Measurements from ENCODE around the gene RAB44. TPM values are rescaled to one million over a fixed set of nuclear protein-coding genes. Genes with fewer than 3 reads are reported as not detected.

Gene RAB44
- total RNA-seq, 4 donors from 2014 or later = 0.30 to 1.0 (median 0.63) TPM

- 75 to 82% methylated on average over 20 of the region's 20 CpGs for WGBS, 2 donors
- no peak for DNase-seq (ENCODE audit: low spot score in 2 of 2)
- H3K36me3 ChIP-seq = peaks cover 2 to 62% (median 24%) of the 10 kb centered on the region in 3 donors
Observed at GRCh38 chr6:36685166-36685924, 12.3 kb upstream of the RAB44 start.

GRCh38 chr6:36685926-36686667, 11.5 kb upstream of the RAB44 start:
- peak in 1 of 2 donors; percentile 43 for DNase-seq (ENCODE audit: low spot score in 2 of 2)
- Histone ChIP-seq H3K36me3 (peaks cover 2 to 62% (median 24%) of the 10 kb centered on the region in 3 donors), H3K27ac (peak overlapping the region in 1 of 4 donors; percentile 4), H3K9me3 (no peaks in the 10 kb centered on the region), H3K4me3 (no peak overlapping the region), H3K4me1 (peaks cover 0 to 26% (median 21%) of the 10 kb centered on the region in 4 donors), H3K27me3 (no peaks in the 10 kb centered on the region)
- 68 to 77% methylated on average over 11 of the region's 11 CpGs for WGBS, 2 donors
- TF ChIP-seq EP300 (IDR thresholded peaks at IDR 0.05) = peak in 1 of 2 donors; percentile 40
- no peak for TF ChIP-seq POLR2A (IDR thresholded peaks at IDR 0.05)

More at GRCh38 chr6:36685166-36685924, 12.3 kb upstream of the RAB44 start:
- no peak overlapping the region for H3K4me3 ChIP-seq
- TF ChIP-seq EP300 (IDR thresholded peaks at IDR 0.05) (no peak), POLR2A (IDR thresholded peaks at IDR 0.05) (no peak), CTCF (IDR thresholded peaks at IDR 0.05) (no peak)
- H3K9me3 ChIP-seq = no peaks in the 10 kb centered on the region
- H3K4me1 ChIP-seq = peaks cover 0 to 32% (median 25%) of the 10 kb centered on the region in 4 donors
- H3K27ac ChIP-seq = no peak overlapping the region
- H3K27me3 ChIP-seq = no peaks in the 10 kb centered on the region

GRCh38 chr6:36686668-36687513, 10.7 kb upstream of the RAB44 start:
- WGBS, 2 donors = 84 to 89% methylated on average over 10 of the region's 10 CpGs
- peaks cover 2 to 62% (median 24%) of the 10 kb centered on the region in 3 donors for H3K36me3 ChIP-seq
- H3K4me1 ChIP-seq = peaks cover 0 to 20% (median 16%) of the 10 kb centered on the region in 4 donors
- H3K27me3 ChIP-seq = no peaks in the 10 kb centered on the region
- H3K4me3 ChIP-seq = no peak overlapping the region
- DNase-seq (ENCODE audit: low spot score in 2 of 2) = no peak
- no peaks in the 10 kb centered on the region for H3K9me3 ChIP-seq
- TF ChIP-seq CTCF (IDR thresholded peaks at IDR 0.05) = no peak
- peak in 1 of 2 donors; percentile 4 for TF ChIP-seq EP300 (IDR thresholded peaks at IDR 0.05)
- no peak overlapping the region for H3K27ac ChIP-seq

GRCh38 chr6:36688063-36688738, 9.4 kb upstream of the RAB44 start:
- Histone ChIP-seq H3K36me3 (peaks cover 2 to 54% (median 24%) of the 10 kb centered on the region in 3 donors), H3K27me3 (no peaks in the 10 kb centered on the region), H3K27ac (no peak overlapping the region), H3K4me3 (no peak overlapping the region), H3K4me1 (peaks cover 0 to 11% (median 7%) of the 10 kb centered on the region in 4 donors), H3K9me3 (no peaks in the 10 kb centered on the region)
- 93 to 94% methylated on average over 6 of the region's 6 CpGs for WGBS, 2 donors
- no peak for TF ChIP-seq CTCF (IDR thresholded peaks at IDR 0.05)
- no peak for TF ChIP-seq POLR2A (IDR thresholded peaks at IDR 0.05)
- TF ChIP-seq EP300 (IDR thresholded peaks at IDR 0.05) = no peak
- DNase-seq (ENCODE audit: low spot score in 2 of 2) = no peak

GRCh38 chr6:36688739-36689075, 8.9 kb upstream of the RAB44 start:
- H3K27me3 ChIP-seq = no peaks in the 10 kb centered on the region
- H3K27ac ChIP-seq = no peak overlapping the region
- 63 to 85% methylated on average over 5 of the region's 5 CpGs for WGBS, 2 donors
- DNase-seq (ENCODE audit: low spot score in 2 of 2) = no peak
- peaks cover 2 to 49% (median 24%) of the 10 kb centered on the region in 3 donors for H3K36me3 ChIP-seq
- no peaks in the 10 kb centered on the region for H3K9me3 ChIP-seq
- peaks cover 0 to 6% (median 3%) of the 10 kb centered on the region in 4 donors for H3K4me1 ChIP-seq
- H3K4me3 ChIP-seq = no peak overlapping the region
- TF ChIP-seq POLR2A (IDR thresholded peaks at IDR 0.05) (no peak), CTCF (IDR thresholded peaks at IDR 0.05) (no peak), EP300 (IDR thresholded peaks at IDR 0.05) (no peak)

All from tibial nerve (tissue), 4 donors.